Endothelial cell of umbilical vein (primary cell): ENCODE results near the gene CAMTA1.

ENCODE experiments used
- EZH2 ChIP-seq: IDR thresholded peaks from 2 replicates; pipeline ENCODE4 v1.6.1; 2012; ENCODE audit warnings: borderline replicate concordance, low read depth, mild to moderate bottlenecking, moderate library complexity, low read length, inconsistent platforms; ENCODE audit not compliant: severe bottlenecking
- JUN ChIP-seq: IDR thresholded peaks from 2 replicates; pipeline ENCODE4 v1.6.1; 2011; ENCODE audit warnings: borderline replicate concordance, low read depth; ENCODE audit not compliant: insufficient read length, insufficient read depth
- POLR2A ChIP-seq: IDR thresholded peaks from 2 replicates; pipeline ENCODE4 v1.6.1; 2012; ENCODE audit warnings: low read depth, mild to moderate bottlenecking, control low read depth, low read length
- POLR2AphosphoS5 ChIP-seq: IDR thresholded peaks from 2 replicates; pipeline ENCODE4 v1.6.1; 2012; ENCODE audit warnings: low read depth, mild to moderate bottlenecking, control low read depth, low read length, moderate library complexity; ENCODE audit not compliant: insufficient read depth
- TF ChIP-seq, protein P1 (sequence below), 2 donors: IDR thresholded peaks; 1 replicate in 1 of 2; 2 replicates in 1 of 2; pipeline ENCODE4 v1.5.1; 2011; ENCODE audit warnings: low read length in 2 of 2, mild to moderate bottlenecking in 2 of 2, moderate library complexity in 2 of 2, control low read depth in 1 of 2, inconsistent platforms in 1 of 2, low read depth in 1 of 2; ENCODE audit not compliant: insufficient read depth in 1 of 2; ENCODE audit errors: extremely low read depth in 1 of 2
- TF ChIP-seq, protein P2 (sequence below): IDR thresholded peaks from 2 replicates; pipeline ENCODE4 v1.6.1; 2011; ENCODE audit not compliant: insufficient read depth, insufficient read length

DNA sequence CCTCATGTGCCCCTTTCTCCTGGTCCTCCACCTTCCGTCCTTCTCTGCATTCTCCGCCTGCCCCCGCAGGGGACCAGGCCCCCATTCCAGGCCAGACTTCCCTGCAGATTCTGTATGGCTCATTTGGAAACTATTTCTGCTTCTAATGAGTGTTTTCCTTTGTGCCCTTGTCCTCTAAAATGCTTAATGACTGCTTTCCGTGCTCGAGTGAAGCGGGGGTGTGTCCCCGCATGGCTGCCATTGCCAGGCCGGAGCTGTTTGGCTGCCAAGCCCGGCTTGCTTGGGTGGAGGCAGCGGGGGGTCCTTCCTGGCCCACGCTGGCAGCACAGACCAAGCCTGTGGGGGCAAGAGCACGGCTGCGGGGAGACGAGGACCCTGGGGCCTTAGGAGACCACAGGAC is 686.6 kb downstream of the CAMTA1 start:
- TF ChIP-seq, protein P1, sequence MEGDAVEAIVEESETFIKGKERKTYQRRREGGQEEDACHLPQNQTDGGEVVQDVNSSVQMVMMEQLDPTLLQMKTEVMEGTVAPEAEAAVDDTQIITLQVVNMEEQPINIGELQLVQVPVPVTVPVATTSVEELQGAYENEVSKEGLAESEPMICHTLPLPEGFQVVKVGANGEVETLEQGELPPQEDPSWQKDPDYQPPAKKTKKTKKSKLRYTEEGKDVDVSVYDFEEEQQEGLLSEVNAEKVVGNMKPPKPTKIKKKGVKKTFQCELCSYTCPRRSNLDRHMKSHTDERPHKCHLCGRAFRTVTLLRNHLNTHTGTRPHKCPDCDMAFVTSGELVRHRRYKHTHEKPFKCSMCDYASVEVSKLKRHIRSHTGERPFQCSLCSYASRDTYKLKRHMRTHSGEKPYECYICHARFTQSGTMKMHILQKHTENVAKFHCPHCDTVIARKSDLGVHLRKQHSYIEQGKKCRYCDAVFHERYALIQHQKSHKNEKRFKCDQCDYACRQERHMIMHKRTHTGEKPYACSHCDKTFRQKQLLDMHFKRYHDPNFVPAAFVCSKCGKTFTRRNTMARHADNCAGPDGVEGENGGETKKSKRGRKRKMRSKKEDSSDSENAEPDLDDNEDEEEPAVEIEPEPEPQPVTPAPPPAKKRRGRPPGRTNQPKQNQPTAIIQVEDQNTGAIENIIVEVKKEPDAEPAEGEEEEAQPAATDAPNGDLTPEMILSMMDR (IDR thresholded peaks at IDR 0.05; ENCODE audit: extremely low read depth in 1 of 2, insufficient read depth in 1 of 2, low read depth in 1 of 2, low read length in 2 of 2): no peak
- no peak for TF ChIP-seq POLR2A
- TF ChIP-seq JUN: no peak
- TF ChIP-seq, protein P2, sequence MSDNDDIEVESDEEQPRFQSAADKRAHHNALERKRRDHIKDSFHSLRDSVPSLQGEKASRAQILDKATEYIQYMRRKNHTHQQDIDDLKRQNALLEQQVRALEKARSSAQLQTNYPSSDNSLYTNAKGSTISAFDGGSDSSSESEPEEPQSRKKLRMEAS: no peak
- no peak for TF ChIP-seq EZH2
- no peak for TF ChIP-seq POLR2AphosphoS5
